ENCODE measurements around the gene PDXP.
"Not testable (repeated sequence)": the region's sequence is repeated elsewhere in the genome, so short reads cannot be mapped to it uniquely, and the experiment has no call there.

Gene PDXP, protein sequence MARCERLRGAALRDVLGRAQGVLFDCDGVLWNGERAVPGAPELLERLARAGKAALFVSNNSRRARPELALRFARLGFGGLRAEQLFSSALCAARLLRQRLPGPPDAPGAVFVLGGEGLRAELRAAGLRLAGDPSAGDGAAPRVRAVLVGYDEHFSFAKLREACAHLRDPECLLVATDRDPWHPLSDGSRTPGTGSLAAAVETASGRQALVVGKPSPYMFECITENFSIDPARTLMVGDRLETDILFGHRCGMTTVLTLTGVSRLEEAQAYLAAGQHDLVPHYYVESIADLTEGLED

DNA sequence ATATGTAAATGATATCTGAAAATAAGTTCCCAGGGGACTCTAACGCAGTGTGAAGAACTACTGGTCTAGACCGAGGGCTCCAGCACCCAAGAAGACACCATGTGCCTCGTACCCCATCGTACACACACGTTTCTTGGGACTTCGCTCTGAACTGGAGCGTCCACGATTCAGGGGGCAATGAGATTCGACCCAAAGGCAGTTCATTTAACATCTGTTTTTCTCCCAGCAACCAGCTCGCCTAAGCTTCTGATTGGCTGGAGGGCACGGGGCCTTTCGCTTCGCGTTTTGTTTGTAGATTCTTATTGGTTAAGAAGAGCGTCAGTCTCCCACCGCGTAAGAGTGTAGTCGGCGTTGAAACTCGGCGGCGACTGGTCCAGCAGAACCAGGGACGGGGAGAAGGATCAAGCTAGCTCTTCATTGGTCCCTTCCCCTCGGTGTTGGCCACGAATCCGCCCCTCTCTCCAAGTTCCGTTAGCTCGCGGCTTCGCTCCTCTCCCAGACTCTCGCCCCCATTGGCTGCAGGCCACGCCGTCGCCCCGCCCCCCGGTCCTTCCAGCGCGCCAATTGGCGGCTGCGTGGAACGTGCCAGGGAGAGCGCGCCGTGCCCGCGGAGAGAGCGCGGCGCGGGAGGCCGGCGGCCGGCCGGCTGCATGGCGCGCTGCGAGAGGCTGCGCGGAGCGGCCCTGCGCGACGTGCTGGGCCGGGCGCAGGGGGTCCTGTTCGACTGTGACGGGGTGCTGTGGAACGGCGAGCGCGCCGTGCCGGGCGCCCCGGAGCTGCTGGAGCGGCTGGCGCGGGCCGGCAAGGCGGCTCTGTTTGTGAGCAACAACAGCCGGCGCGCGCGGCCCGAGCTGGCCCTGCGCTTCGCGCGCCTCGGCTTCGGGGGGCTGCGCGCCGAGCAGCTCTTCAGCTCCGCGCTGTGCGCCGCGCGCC lies at the start of gene PDXP:
TSS of gene PDXP (plus strand) at position 591 of the 933 bp plus-strand sequence. CDS start at position 651, 60 bp downstream.
- peak; percentile 100 for DNase-seq (ENCODE audit: low spot score)

DNA sequence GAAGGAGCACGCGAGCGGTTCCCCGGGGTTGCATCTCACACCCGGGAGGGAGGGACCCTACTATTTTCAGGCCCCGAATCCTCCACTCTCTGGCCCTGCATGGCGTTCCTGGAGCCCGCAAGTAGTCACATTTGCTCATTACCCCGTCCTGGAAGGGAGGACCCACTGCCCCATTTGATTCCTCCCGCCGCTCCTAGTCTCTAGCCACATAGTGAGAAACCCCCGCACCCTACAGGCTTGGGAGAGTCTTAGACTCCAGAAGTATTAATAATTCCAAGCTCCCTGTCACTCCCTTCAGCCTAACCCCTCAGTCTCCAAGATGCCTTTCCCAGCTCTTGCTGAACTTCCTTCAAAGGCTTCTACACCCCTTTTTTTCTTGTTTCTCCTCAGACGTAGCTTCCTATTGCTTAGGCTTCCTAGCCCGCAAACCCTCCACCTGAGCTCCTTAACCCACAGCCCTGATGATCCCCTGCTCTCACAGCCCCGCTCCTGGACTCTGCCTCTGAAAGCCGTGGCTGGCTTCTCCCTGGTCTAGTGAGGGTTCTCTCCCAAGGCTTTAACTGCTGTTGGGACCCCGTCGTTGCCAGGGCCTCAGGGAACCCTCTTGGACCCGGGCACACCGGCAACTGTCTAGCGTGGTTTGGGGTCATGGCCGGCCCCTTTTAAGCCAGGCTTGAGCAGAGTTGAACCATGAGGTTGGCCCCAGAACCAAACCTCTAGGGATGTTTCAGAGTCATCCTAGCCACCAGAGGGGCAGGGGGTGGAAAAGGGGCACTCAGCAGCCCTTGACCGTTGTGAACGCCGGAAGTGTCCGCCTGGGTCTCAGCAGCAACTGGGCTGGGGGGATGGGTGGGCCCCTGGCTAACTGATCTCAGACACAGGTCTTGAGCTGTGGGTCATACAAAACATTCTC lies 49.0 kb upstream of the PDXP start:
- peak; percentile 26 for DNase-seq (ENCODE audit: low spot score)

DNA sequence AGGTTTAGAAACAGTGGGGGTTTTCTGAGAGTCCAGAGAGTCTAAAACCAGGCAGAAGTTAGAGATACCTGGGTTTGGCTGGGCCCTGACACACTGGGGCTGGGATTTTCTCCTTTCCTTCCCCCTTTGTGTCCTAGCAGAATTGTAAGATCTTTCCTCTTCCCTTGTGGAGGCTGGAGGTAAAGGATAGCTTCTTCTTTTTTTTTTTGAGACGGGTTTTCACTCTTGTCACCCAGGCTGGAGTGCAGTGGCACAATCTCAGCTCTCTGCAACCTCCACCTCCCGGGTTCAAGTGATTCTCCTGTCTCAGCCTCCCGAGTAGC lies 48.4 kb upstream of the PDXP start:
- not testable (repeated sequence) for DNase-seq (ENCODE audit: low spot score)

- no peak for DNase-seq (ENCODE audit: low spot score)
These were observed 47.9 kb upstream of the PDXP start for GRCh38 chr22:37610480-37611129.

DNA sequence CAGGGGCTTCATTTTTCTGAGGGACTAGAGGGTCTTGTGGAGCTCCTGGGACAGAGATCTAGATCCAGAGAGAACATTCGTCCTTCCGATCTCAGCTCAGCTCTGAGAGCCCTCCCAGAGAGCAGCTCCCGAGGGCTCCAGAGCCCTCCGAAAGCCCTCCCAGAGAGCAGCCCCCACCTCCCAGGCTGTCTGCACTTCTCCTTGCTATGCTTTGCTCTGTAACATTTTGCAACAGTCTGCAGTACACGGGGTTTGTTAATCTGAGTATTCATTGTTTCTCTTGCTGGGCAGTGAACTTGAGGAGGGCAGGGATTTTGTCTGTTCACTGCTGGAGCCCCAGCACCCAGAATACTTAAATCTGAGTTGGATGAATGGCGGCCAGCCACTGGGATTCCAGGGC lies 47.3 kb upstream of the PDXP start:
- no peak for DNase-seq (ENCODE audit: low spot score)

DNA sequence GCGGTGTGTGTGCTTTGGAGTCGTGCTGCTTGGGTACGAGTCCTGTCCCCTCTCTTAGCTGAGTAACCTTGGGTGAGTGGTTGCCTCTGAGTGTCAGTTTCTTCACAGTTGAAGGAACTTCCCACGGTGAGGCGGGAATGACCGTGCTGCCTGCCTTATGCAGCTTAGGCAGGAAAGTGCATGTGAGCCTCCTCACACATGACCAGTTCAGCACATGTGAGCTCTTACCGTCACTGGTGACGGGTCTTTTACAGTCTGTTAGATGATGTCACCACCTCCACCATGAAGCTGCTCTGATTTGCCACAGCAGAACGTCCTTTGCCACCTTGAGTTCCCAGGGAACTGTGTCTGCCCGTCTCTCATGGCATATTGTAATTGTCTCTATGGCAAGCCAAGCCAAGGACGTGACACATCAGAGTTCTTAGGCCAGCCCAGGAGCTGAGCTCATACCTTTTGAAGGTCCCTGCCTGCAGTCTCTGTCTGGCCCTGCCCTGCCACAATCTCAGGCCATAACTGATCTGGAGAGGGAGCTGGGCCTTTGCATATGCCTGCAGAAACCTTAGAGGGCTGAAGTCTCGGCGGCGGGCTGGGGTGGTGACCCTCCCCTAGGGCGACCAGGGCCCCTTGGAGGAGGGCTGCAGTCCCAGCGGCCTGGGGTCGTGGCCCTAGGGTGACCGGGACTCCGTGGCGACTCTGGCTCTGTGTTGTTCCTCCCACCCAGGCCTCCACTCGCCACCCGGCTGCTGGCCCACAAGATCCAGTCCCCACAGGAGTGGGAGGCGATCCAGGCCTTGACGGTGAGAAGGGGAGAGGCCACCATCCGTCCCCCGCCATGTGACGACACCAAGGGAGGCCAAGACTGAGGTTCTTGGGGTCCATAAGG lies 42.1 kb upstream of the PDXP start:
- no peak for DNase-seq (ENCODE audit: low spot score)

GRCh38 chr22:37617431-37617830 lies 41.1 kb upstream of the PDXP start:
- DNase-seq (ENCODE audit: low spot score), result no peak

DNA sequence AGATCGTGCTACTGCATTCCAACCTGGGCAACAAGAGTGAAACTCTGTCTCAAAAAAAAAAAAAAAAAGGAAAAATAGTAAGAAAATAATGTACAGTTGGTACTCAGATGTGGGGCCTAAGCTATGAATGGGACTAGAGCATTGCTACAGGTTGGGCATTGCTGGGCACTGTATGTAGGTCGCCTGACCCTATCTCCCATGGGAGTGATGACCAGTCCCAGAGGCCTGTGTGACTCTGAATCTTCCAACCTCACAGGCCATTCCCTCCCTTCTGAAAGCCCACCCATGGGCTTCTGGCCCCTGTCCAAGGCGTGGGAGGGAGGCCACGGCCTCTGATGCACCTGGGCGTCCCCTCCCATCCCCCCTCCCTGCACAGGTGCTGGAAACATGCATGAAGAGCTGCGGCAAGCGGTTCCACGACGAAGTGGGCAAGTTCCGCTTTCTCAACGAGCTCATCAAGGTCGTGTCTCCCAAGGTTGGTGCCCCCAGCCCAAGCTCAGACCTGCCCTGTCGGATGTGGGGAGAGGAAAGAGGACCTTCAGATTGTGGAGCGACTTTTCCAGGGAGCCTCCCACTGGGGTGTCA lies 40.4 kb upstream of the PDXP start:
- no peak for DNase-seq (ENCODE audit: low spot score)

- no peak for DNase-seq (ENCODE audit: low spot score)
These were observed 39.8 kb upstream of the PDXP start for GRCh38 chr22:37618674-37619073.

- DNase-seq (ENCODE audit: low spot score), result no peak
These were observed 38.5 kb upstream of the PDXP start for GRCh38 chr22:37619991-37620390.

GRCh38 chr22:37621352-37621860 lies 37.1 kb upstream of the PDXP start:
- DNase-seq (ENCODE audit: low spot score), result no peak

GRCh38 chr22:37623075-37624016 lies 35.2 kb upstream of the PDXP start:
- peak; percentile 84 for DNase-seq (ENCODE audit: low spot score)

DNA sequence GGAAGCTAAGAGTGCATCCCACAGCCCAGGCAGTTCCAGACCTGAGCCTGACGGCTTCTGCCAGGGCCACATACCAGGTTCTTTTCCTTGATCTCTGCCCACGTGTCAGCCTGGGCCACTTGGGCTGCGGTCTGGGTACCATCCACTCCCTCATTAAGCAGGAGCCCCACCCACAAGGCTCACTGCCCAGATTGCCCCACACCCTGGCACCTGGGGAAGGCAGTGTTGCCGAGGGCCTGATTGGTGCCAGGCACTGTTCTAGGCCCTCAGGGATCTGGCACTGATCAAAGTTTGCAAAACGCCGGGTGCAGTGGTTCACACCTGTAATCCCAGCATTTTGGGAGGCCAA lies 34.5 kb upstream of the PDXP start:
- no peak for DNase-seq (ENCODE audit: low spot score)

GRCh38 chr22:37624876-37625275 lies 33.6 kb upstream of the PDXP start:
- no peak for DNase-seq (ENCODE audit: low spot score)

- no peak for DNase-seq (ENCODE audit: low spot score)
These were observed 32.8 kb upstream of the PDXP start for GRCh38 chr22:37625737-37626136.

GRCh38 chr22:37626144-37626543 lies 32.4 kb upstream of the PDXP start:
- DNase-seq (ENCODE audit: low spot score), result peak; percentile 10

GRCh38 chr22:37626556-37627075 lies 31.9 kb upstream of the PDXP start:
- no peak for DNase-seq (ENCODE audit: low spot score)

- no peak for DNase-seq (ENCODE audit: low spot score)
These were observed 31.4 kb upstream of the PDXP start for GRCh38 chr22:37627121-37627520.

DNA sequence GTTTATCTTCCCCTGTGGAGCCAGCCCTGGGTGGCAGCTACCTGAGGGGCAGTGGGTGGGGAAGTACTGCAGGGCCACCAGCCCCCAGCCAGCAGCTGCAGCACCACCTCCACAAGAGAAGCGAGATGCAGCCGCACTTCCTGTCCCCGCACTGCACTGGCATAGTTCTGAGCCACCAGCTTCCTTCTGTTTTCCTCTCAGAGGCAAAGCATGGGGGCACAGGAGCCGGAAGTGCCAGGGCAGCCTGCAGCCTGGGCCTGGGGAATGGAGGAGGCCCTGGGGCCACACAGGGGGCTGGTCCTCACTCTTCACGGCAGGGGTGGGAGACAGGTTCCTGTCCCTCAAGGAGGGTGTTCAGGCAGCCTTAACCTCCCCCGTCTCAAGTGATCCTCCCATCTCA lies 31.0 kb upstream of the PDXP start:
- DNase-seq (ENCODE audit: low spot score), result no peak

All from AG08395 (cell line).